HEK293 (cell line): ENCODE results near the gene NDUFV1.

Experiments
- CTCF ChIP-seq: fragments of 450-650 bp; formaldehyde crosslinking; IDR thresholded peaks from 2 replicates; pipeline ENCODE4 v1.5.1; 2016; ENCODE audit warnings: missing biosample characterization, missing genetic modification characterization
- GLIS1 ChIP-seq: fragments of 450-650 bp; formaldehyde crosslinking; IDR thresholded peaks from 2 replicates; pipeline ENCODE4 v1.5.1; 2016; ENCODE audit warnings: missing biosample characterization, missing genetic modification characterization
- KLF1 ChIP-seq: fragments of 450-650 bp; formaldehyde crosslinking; IDR thresholded peaks from 2 replicates; pipeline ENCODE4 v1.5.1; 2016; ENCODE audit warnings: missing biosample characterization, missing genetic modification characterization
- TSHZ1 ChIP-seq: fragments of 450-650 bp; formaldehyde crosslinking; IDR thresholded peaks from 2 replicates; pipeline ENCODE4 v1.5.1; 2016; ENCODE audit warnings: missing biosample characterization, missing genetic modification characterization, borderline replicate concordance
- ZEB2 ChIP-seq: fragments of 450-650 bp; formaldehyde crosslinking; IDR thresholded peaks from 2 replicates; pipeline ENCODE4 v1.5.1; 2016; ENCODE audit warnings: missing biosample characterization, missing genetic modification characterization
- ZFP69B ChIP-seq: fragments of 450-650 bp; formaldehyde crosslinking; IDR thresholded peaks from 2 replicates; pipeline ENCODE4 v1.5.1; 2016; ENCODE audit warnings: missing biosample characterization, missing genetic modification characterization
- ZNF121 ChIP-seq: fragments of 450-650 bp; formaldehyde crosslinking; IDR thresholded peaks from 2 replicates; pipeline ENCODE4 v1.5.1; 2016; ENCODE audit warnings: missing biosample characterization, missing genetic modification characterization
- ZNF350 ChIP-seq: fragments of 450-650 bp; formaldehyde crosslinking; IDR thresholded peaks from 2 replicates; pipeline ENCODE4 v1.5.0; 2017; ENCODE audit warnings: missing biosample characterization, mild to moderate bottlenecking, missing genetic modification characterization
- ZNF600 ChIP-seq: fragments of 450-650 bp; formaldehyde crosslinking; IDR thresholded peaks from 2 replicates; pipeline ENCODE4 v1.5.1; 2016; ENCODE audit warnings: missing biosample characterization, missing genetic modification characterization

GRCh38 chr11:67594480-67594879 is 12.3 kb upstream of the NDUFV1 start:
- no peak for TF ChIP-seq CTCF (tag by site-specific recombination)
- no peak for TF ChIP-seq ZNF350
- TF ChIP-seq KLF1 = no peak
- TF ChIP-seq ZNF600 (tag by site-specific recombination) = no peak
- no peak for TF ChIP-seq ZFP69B (tag by site-specific recombination)
- no peak for TF ChIP-seq ZNF121
- no peak for TF ChIP-seq GLIS1 (tag by site-specific recombination)
- TF ChIP-seq TSHZ1 (tag by site-specific recombination) = no peak
- no peak for TF ChIP-seq ZEB2 (tag by site-specific recombination)
